HG03097 (cell line): Measurements from ENCODE around the gene LBX2.

Source experiments
- ATAC-seq: cut with Tn5 transposase; IDR thresholded peaks from one replicate; pipeline ENCODE4 v1.9.1; 2021; ENCODE audit not compliant: unreplicated experiment, low FRiP score

LBX2 gene

GRCh38 chr2:74505448-74506246 is 6.2 kb upstream of the LBX2 start:
- no peak for ATAC-seq

- no peak for ATAC-seq
Measured at GRCh38 chr2:74504591-74504990, 5.2 kb upstream of the LBX2 start.

GRCh38 chr2:74503506-74504475 is 4.4 kb upstream of the LBX2 start:
- no peak for ATAC-seq

- ATAC-seq, result peak; percentile 35
Measured at GRCh38 chr2:74502720-74503505, 3.5 kb upstream of the LBX2 start.

GRCh38 chr2:74502147-74502719 is 2.8 kb upstream of the LBX2 start:
- no peak for ATAC-seq

GRCh38 chr2:74501335-74502071 is 2.1 kb upstream of the LBX2 start:
- no peak for ATAC-seq

- ATAC-seq, result no peak
Measured at GRCh38 chr2:74500578-74500946, 1.2 kb upstream of the LBX2 start.

GRCh38 chr2:74499940-74500577 is 656 bp upstream of the LBX2 start:
- ATAC-seq, result no peak

- ATAC-seq, result no peak
Measured at GRCh38 chr2:74498500-74499266, 720 bp downstream of the LBX2 start.

- no peak for ATAC-seq
Measured at GRCh38 chr2:74497777-74498499, 1.5 kb downstream of the LBX2 start.

GRCh38 chr2:74496997-74497776 is 2.2 kb downstream of the LBX2 start:
- ATAC-seq, result no peak

- ATAC-seq, result no peak
Measured at GRCh38 chr2:74495440-74495839, 4.0 kb downstream of the LBX2 start.

- ATAC-seq, result no peak
Measured at GRCh38 chr2:74493546-74493945, 5.9 kb downstream of the LBX2 start.

GRCh38 chr2:74491648-74492544 is 7.5 kb downstream of the LBX2 start:
- no peak for ATAC-seq

- ATAC-seq, result no peak
Measured at GRCh38 chr2:74489906-74490305, 9.5 kb downstream of the LBX2 start.
